GM19372 (cell line): ENCODE data around the gene SLC25A11.
"Not testable (repeated sequence)": the region's sequence is repeated elsewhere in the genome, so short reads cannot be mapped to it uniquely, and the experiment has no call there.

ENCODE experiments used
- ATAC-seq: cut with Tn5 transposase; IDR thresholded peaks from one replicate; pipeline ENCODE4 v1.9.1; 2021; ENCODE audit warnings: mild to moderate bottlenecking, low read depth, moderate library complexity; ENCODE audit not compliant: unreplicated experiment

SLC25A11 gene

GRCh38 chr17:4928881-4929280, 11.0 kb downstream of the SLC25A11 start:
- ATAC-seq: no peak

- ATAC-seq: not testable (repeated sequence)
Measured at GRCh38 chr17:4926577-4927335, 13.1 kb downstream of the SLC25A11 start.

- ATAC-seq: no peak
Measured at GRCh38 chr17:4921320-4921719, 18.5 kb downstream of the SLC25A11 start.

- no peak for ATAC-seq
Measured at GRCh38 chr17:4920351-4921048, 19.3 kb downstream of the SLC25A11 start.

- ATAC-seq: no peak
Measured at GRCh38 chr17:4919511-4920047, 20.3 kb downstream of the SLC25A11 start.

GRCh38 chr17:4914551-4914950, 25.3 kb downstream of the SLC25A11 start:
- ATAC-seq: not testable (repeated sequence)

GRCh38 chr17:4913994-4914393, 25.9 kb downstream of the SLC25A11 start:
- ATAC-seq: no peak

GRCh38 chr17:4908711-4909496, 30.9 kb downstream of the SLC25A11 start:
- ATAC-seq: no peak

GRCh38 chr17:4908301-4908700, 31.5 kb downstream of the SLC25A11 start:
- ATAC-seq: no peak

GRCh38 chr17:4906642-4907041, 33.2 kb downstream of the SLC25A11 start:
- ATAC-seq: not testable (repeated sequence)

GRCh38 chr17:4903051-4903818, 36.6 kb downstream of the SLC25A11 start, which contains the start of gene CHRNE:
Gene CHRNE, minus strand, starts transcription at chr17:4903098. Its CDS starts 35 bp downstream, at chr17:4903063.
- ATAC-seq: no peak

- no peak for ATAC-seq
Measured at GRCh38 chr17:4902540-4902939, 37.3 kb downstream of the SLC25A11 start.

- no peak for ATAC-seq
Measured at GRCh38 chr17:4901648-4902344, 38.0 kb downstream of the SLC25A11 start.

GRCh38 chr17:4901108-4901647, 38.7 kb downstream of the SLC25A11 start:
- ATAC-seq: no peak

GRCh38 chr17:4900231-4901107, 39.4 kb downstream of the SLC25A11 start:
- no peak for ATAC-seq

GRCh38 chr17:4899341-4900230, 40.3 kb downstream of the SLC25A11 start, which contains the start of gene C17orf107:
Gene C17orf107, plus strand, starts transcription at chr17:4899536. Its CDS starts 227 bp downstream, at chr17:4899763.
- ATAC-seq: peak; percentile 56

- no peak for ATAC-seq
Measured at GRCh38 chr17:4898927-4899326, 40.9 kb downstream of the SLC25A11 start.
